NCI-H510A treated with DMSO at 0.1 percent for 48 hours (cell line): Measurements from ENCODE around the gene ACACB.

Source experiments
- DNase-seq: peaks from one replicate; lab custom pipeline; 2025; lab: John Stamatoyannopoulos, UW

The ACACB gene

DNA sequence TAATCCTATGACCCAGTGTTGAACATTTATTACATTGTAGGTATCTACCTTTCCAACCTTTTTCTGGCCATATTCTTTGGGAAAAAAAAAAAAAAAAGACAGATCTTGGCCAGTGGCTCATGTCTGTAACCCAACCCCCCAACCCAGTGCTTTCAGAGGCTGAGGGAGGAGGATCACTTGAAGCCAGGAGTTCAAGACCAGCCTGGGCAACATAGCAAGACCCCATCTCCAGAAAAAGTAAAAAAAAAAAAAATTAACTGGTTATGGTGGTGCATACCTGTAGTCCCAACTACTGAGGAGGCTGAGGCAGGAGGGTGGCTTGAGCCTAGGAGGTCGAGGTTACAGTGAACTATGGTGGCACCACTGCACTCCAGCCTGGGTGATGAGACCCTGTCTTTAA, 58.1 kb downstream of the ACACB start:
- DNase-seq: no peak

DNA sequence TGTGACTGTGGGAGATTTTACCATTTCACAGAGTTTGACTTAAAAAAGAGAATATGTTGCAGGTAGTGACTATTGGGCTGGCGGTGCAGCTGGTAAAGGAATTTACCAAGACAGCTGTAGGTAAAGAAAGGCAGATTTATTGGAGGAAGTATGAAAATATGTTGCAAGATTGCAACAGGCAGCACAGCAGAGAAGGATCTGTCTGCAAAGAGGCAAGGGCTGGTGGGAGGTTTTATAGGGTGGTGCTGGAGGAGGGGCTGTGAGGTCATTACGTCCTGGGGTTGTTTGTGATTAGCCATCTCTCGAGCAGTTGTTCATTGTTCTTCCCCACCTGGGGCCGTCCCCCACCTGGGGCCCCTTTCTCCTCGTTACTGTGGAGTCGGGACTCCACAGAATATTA, 62.1 kb downstream of the ACACB start:
- no peak for DNase-seq

DNA sequence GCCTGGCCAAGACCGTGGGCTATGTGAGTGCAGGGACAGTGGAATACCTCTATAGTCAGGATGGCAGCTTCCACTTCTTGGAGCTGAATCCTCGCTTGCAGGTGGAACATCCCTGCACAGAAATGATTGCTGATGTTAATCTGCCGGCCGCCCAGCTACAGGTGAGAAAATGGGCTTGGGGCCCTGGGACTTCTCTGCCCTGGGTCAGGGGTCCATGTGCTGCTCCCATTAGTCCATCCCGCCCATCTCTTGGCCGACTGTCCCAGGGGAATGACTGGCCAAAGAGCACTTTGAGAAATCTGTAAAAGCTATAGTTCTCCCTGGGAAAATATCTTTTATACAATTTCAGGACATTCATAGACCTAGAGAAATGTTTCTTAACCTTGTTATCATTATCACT, 63.5 kb downstream of the ACACB start:
- no peak for DNase-seq

DNA sequence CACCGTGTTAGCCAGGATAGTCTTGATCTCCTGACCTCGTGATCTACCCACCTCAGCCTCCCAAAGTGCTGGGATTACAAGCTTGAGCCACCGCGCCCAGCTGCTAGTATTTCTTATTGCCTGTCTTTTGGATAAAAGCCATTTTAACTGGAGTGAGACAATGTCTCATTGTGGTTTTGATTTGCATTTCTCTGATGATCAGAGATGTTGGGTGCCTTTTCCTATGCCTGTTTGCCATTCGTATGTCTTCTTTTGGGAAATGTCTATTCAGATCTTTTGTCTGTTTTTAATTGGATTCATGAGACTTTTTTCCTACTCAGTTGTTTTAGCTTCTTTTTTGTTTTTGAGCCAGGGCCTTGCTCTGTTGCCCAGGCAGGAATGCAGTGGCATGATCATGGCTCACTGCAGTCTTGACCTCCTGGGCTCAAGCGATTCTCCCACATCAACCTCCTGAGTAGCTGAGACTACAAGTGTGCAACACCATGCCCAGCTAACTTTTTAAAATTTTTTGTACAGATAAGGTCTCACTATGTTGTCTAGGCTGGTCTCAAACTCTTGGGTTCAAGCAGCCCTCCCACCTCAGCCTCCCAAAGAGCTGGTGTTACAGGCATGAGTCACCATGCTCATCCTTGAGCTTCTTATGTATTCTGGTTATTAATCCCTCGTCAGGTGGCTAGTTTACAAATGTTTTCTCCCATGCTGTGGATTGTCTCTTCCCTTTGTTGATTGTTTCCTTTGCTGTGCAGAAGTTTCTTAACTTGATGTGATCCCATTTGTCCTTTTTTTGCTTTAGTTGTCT, 65.9 kb downstream of the ACACB start:
- no peak for DNase-seq

DNA sequence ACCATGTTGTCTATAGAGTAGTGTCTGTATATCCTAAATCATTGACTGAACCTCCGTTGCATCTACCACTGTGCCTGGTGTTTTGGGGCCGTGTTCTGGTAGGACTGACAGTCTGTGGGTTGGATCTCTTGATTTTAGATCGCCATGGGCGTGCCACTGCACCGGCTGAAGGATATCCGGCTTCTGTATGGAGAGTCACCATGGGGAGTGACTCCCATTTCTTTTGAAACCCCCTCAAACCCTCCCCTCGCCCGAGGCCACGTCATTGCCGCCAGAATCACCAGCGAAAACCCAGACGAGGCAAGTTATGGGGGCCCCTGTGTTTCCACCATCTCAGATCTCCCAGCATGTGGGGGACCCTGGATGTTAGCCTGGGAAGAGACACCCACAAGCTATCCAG, 69.1 kb downstream of the ACACB start:
- no peak for DNase-seq

DNA sequence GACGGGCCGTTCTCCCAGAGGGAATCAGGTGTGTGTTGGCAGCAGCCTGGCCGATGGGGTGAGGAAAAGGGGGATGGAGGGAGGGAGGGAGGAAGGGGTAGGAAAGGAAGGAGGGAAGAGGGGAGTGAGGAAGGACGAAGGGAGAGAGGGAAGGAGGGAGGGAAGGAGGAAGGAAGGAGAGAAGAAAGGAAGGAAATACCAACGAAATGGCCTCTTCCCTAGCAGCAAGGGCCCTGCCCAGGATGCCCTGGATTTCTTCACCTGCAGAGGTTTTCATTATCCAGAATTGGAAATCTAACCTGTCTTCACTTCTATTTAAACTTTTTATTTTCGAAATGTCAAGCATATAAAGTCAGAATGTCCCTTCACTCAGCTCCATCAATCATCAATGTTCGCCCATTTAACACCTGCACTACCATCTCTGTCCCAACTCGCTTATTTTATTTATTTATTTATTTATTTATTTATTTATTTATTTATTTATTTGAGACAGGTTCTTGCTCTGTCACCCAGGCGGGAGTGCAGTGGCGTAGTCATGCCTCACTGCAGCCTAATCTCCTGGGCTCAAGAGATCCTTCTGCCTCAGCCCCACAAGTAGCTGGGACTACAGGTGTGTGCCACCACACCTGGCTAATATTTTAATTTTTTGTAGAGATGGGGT, 70.7 kb downstream of the ACACB start:
- DNase-seq: no peak

DNA sequence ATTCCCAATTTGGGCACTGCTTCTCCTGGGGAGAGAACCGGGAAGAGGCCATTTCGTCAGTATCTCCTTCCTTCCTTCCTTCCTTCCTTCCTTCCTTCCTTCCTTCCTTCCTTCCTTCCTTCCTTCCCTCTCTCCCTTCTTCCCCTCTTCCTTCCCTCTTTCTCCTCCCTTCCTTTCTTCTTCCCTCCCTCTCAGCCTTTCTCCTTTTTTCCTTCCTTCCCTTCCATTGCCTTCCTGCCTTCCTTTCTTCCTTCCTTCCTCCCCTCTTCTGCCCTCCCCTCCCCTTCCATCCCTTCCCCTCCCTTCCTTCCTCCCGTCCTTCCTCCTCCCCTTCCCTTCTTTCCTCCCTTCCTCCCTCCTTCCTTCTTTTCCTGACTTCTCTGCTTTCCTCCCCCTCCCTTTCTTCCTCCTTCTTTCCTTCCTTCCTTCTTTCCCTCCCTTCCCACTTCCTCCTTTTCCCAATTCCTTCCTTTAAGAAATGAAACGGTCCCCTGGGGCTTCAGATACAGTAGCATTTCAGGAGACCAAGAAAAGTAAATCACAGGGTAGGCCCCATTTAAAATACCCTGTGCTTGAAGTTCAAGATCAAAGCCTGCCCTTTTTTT, 71.8 kb downstream of the ACACB start:
- DNase-seq: no peak

DNA sequence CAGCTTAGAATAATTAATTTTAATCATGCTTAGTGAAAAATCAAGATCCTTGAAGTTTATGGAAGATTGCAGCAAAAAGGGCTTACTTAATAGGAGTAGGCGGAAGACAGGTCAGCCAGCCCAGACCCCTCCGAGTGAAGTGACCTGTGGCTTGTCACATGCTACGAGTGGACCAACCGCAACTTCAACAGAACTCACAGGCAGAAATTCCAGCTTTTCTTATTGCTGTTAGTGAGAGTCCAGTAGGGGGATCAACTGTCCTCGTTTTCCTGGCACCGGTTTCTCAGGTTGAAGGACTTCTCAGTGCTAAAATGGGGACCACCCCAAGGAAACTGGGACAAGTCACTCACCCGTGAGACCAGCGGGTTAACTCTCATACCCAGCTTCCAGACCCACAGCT, 72.9 kb downstream of the ACACB start:
- no peak for DNase-seq

DNA sequence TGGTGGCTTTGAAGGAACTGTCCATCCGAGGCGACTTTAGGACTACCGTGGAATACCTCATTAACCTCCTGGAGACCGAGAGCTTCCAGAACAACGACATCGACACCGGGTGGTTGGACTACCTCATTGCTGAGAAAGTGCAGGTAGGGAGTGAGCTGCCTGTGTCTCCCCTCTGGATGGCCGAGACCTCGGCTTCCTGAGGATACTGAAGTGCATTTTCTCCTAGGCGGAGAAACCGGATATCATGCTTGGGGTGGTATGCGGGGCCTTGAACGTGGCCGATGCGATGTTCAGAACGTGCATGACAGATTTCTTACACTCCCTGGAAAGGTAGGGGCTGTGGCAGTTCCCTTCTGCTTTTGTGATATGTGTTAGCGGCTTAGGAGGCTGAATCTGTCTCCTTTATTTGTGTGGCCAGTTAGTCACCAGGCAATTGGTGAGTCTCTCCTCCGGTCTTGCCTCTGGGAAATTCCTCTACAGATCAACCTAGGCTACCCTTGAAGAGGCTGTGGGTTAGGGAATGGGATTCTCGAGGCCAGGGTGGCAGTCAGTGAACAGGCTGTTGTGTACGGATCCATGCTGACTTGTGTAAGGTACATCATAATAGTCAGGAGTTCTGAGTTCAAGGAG, 75.3 kb downstream of the ACACB start:
- DNase-seq: no peak

DNA sequence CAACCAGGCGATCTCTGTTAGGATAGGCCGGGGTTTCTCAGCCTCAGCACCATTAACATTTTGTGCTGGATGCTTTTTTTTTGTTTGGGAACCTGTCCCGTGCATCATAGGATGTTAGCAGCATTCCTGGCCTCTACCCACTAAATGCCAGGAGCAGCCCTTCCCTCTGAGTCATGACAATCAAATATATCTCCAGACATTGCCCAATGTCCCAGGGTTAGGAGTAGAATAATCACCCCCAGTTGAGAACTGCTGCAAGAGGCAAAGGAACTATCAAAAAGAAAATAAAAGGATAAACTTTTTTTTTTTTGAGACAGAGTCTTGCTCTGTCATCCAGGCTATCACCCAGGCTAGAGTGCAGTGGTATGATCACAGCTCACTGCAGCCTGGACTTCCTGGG, 76.0 kb downstream of the ACACB start:
- no peak for DNase-seq

DNA sequence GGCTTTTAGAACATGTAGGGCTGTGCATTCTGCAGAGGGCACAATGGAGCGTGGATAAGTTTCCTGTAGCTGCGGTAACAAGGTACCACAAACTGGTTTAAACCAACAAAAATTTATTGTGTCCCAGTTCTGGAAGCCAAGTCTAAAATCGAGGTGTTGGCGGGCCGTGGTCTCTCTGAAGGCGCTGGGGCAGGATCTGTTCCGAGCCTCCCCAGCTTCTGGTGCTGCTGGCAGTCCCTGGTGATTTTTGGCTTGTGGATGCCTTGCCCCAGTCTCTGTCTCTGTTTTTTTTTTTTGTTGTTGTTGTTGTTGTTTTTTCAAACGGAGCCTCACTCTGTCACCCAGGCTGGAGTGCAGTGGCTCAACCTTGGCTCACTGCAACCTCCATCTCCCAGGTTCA, 77.5 kb downstream of the ACACB start:
- no peak for DNase-seq

DNA sequence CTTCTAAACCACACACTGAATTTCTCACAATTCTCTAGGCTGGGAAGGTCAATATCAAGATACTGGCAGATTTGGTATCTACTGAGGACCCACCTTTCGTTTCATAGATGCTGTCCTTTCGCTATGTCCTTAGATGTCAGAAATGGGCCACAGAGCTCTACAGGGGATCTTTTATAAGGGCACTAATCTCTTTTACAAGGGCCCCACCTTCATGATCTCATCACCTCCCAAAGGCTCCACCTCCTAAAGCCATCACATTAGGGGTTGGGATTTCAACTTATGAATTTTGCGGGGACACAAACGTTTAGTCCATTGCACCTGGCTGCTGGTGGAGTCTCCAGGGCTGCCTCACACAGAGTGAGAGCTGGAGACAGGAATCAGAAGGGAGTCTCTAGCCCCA, 79.9 kb downstream of the ACACB start:
- no peak for DNase-seq

DNA sequence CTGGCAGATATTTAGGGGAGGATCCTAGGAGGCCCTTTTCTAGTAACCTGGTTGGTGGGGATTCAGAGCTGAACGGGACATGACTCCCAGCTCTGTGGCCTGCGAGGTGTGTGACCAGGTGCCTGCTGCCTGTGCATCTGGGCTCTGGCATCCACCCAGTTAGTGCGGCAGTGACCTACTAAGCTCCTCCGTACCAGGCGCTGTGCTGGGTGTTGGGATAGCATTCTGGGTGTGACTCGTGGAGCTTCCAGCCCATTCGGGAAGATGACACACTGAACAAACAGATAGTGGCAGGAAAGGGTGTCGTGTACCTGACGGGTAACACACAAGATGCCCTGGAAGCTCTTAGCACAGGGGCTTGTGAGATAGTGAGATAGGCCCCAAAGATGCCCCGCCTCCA, 80.9 kb downstream of the ACACB start:
- DNase-seq: no peak

DNA sequence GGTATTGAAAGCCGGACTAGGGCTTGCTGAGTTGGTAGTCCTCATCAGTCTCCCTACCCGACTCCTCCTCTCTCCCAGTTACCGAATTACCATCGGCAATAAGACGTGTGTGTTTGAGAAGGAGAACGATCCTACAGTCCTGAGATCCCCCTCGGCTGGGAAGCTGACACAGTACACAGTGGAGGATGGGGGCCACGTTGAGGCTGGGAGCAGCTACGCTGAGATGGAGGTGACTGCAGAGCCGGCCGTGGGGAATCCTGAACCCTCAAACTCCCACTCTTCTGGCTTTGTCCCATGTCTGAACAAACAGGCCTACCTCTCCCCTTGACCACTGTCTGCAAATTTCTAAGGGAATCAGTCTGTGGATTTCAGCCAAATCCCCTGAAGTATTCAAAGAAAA, 82.9 kb downstream of the ACACB start:
- DNase-seq: no peak

DNA sequence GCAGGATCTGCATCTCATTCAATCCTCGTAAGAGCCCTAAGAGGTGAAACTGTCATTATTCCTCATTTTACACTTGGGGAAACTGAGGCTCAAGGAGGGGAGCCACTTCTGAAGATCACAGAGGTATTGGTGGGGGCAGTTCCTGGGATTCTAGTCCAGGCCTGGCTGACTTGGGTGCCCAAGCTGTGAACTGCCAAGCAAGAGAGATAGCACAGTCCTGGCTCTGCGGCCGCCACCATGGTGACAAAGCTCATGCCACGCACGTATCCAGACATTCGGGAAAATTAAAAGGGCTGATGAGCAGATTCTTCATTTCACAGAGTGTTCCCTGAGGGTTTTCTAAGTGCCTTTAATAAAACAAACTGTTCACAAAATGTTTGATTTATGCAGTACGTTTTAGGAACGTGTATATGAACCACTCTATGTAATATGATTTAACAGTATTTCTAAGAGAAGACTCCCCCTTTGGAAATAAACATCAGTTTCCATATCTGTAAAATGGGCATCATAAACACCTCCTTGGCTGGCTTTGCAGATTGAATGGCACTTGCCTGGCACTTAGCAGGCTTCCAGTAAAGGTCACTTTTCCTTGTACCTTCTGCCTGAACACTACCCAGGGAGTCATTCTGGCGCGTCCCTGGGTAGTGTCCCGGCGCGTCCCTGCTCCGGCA, 84.6 kb downstream of the ACACB start:
- DNase-seq: no peak

DNA sequence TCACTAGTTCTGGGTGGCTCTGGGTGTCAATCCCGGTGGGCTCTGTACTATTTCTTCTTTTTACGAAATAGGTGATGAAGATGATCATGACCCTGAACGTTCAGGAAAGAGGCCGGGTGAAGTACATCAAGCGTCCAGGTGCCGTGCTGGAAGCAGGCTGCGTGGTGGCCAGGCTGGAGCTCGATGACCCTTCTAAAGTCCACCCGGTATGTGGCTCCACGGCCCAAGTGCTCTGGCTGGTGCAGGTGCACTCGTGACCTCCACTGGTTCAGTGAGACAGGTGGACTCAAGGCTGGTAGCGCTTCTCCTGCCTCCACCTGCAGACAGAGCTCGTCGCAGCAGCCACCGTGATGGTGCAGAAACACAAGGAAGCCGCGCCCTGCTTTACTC, 85.1 kb downstream of the ACACB start:
- no peak for DNase-seq

DNA sequence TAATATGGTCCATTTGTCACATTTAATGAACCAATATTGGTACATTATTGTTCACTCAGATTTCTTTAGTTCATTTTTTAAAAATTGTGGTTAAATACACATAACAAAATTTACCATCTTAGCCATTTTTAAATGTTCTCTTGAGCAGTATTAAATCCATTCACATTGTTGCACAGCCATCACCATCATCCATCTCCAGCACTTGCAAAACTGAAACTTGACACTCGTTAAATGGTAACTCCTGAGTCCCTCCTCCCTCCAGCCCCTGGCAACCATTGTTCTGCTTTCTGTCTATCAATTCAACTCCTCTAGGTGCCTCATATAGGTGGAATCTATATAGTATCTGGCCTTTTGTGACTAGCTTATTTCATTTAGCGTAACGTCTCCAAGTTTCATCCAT, 86.4 kb downstream of the ACACB start:
- DNase-seq: no peak

DNA sequence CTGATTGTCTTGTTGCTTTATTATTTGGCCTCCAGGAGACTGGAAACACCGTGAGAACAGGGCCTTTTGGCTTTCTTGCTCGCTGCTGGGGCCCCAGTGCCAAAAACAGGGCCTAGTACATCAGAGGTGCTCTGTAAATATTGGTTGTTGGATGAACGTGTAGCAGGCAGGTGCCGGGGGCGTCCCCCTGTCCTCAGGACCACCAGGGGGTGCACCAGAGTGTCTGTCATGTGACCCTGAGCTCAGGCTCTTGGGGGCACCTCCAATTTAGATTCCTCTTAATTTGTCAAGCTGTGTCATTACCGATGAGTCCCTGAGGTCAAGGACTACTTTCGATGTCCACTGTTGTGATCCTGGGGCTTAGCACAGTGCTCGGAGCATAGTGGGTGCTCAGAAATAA, 87.1 kb downstream of the ACACB start:
- no peak for DNase-seq

DNA sequence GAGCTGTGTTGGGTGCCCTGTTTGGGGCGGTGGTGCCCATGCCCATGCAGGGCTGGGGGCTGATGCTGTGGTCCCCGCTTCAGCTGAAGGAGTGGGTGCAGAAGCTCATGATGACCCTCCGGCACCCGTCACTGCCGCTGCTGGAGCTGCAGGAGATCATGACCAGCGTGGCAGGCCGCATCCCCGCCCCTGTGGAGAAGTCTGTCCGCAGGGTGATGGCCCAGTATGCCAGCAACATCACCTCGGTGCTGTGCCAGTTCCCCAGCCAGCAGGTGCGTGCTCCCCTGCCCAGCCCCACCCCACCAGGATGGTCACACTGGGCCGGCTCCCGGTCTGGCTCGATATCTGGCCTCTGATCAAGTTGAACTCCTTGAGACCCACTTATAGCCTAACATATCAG, 92.7 kb downstream of the ACACB start:
- DNase-seq: no peak

DNA sequence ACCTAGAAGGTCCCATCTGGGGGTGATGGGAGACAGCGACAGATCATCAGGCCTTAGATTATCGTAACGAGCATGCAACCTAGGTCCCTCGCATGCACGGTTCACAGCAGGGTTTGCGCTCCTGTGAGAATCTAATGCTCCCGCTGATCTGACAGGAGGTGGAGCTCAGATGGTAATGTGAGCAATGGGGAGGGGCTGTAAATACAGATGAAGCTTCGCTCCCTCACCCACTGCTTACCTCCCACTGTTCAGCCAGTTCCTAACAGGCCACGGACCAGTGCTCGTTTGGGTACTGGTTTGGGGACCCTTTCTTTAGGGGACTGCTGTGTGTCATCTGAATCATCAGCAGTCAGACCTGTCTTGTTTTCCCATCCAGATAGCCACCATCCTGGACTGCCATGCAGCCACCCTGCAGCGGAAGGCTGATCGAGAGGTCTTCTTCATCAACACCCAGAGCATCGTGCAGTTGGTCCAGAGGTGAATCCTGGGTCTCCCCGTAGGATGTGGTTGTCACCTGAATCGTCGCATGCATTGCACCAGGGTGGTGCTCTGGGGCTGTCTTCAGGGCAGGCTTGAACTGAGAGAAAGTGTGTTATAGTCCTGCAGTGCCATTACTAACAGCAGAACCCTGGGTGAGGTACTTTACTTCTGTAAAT, 96.2 kb downstream of the ACACB start:
- DNase-seq: no peak

DNA sequence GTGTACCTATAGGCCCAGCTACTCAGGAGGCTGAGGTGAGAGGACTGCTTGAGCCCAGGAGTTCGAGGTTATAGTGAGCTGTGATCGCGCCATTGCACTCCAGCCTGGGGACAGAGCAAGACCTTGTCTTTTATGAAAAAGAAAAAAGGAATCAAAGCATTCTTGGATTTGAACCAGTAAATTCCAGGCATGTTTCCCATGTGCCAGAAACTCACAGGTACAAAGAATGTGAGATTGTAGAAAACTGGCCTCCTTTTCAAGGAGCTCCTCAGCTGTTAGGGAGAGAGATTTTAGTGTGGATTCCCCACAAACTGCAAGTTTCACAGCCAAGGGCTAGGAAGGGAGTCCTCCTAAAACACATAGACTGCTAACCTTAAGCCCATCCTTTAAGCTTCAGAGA, 97.7 kb downstream of the ACACB start:
- no peak for DNase-seq

DNA sequence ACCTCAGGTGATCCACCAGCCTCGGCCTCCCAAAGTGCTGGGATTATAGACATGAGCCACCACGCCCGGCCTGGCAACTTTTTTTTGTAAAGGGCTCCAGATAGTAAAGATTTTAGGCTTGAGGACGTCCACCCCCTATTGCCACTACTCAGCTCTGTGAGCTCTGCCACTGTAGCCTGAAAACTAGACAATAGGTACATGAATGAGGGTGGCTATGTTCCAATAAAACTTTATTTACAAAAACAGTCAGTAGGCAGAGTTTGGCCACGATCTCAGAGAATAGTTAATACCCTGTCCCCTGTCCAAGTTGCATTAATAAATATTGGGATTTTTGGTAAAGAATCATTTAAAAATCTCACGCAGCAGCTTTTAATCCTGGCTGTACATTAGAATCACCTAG, 102.6 kb downstream of the ACACB start:
- no peak for DNase-seq
